HG03159 (cell line): Measurements from ENCODE around the gene RNF130.
"Not testable (repeated sequence)": the region's sequence is repeated elsewhere in the genome, so short reads cannot be mapped to it uniquely, and the experiment has no call there.

Source experiments
- ATAC-seq: cut with Tn5 transposase; IDR thresholded peaks from one replicate; pipeline ENCODE4 v1.9.1; 2021; ENCODE audit warnings: mild to moderate bottlenecking, moderate library complexity; ENCODE audit not compliant: unreplicated experiment

RNF130 gene

DNA sequence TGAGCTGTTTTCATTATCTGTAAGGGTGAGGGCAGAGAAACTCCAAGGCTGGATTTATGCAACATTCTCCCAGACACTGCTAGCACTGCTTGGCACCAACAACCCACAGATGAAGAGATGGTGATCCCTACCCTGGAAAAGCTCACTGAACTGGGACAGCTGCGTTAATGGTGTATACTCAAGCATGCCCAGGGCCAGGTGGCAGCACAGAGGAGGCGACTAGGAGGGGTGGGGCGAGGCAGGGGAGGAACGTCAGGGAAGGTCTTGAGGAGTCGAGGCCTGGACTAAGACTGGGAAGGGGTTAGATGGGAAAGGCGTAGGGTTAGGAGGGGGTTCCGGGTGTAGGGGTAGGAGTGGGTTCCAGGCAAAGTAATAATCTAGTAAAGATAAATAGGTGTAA is 90.8 kb downstream of the RNF130 start:
- no peak for ATAC-seq

DNA sequence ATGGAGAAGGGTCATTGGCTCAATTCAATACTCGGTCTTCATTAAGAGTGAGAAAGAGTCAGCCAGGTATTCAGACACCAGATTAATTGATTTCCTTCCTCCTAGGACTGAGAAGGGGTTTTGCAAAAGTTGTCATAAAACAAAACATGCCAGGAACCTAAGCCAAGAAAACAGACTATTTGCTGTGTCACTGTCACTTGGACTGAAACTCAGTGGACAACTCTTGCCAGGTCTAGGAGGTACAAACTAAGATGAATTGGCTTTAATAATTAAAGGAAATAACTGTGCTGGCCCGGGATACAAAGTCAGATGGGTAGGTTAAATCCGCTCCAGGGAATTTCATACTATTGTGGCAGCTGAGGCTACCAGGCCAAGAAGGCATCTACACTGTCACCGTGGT is 92.8 kb downstream of the RNF130 start:
- no peak for ATAC-seq

DNA sequence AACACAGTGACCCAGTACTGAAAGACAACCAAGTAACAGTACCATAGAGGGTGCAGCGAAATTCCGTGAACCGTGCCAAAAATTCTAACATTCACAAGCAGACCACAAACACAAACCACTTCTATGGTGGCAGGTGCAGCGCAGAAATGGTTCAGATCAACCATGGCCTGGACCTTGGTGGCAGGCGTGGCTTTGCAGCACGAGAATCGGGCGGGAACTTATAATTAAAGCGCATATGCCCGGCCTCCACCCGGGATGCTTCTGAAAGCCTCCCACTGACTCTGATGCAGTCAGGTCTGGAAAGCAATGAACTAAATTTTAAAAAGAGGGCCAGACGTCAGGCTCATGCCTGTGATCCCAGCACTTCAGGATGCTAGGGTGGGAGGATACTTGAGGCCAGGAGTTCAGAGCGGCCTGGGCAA is 95.8 kb downstream of the RNF130 start:
- no peak for ATAC-seq

DNA sequence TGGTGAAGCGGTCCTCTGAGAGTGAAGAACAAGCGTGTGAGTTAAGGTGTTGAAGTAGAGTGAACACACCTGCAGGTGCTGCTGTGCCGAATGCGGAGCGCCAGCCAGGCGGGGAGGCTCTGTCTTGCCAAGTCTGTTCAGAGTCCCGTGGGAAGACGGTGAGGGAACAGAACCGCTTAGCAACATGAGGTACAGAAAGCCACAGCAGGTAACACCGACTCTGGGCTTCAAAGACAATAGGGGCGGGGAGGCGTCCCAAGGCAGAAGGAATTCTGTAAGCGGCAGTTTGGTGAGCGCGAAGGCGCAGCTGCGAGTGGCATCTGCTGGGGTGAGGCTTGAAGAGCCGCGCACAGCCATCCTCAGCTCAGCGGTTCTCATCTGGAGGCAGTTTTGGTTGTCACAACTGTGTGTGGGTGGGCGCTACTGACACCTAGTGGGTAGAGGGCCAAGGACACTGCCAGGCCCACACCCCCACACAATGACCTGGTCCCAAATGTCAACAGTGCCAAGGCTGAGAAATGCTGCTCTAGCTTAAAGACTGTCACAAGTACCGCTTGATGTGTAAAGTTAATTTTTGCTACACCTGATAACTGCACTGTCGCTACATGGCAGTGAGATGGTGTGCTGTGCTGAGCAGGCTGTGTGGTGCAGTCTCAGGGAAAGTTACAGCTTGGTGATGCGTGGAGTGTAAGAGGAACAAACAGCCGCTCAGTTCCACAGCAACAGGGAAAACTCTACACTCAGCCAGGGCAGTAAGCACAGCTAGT is 96.4 kb downstream of the RNF130 start:
- ATAC-seq, result peak; percentile 76

DNA sequence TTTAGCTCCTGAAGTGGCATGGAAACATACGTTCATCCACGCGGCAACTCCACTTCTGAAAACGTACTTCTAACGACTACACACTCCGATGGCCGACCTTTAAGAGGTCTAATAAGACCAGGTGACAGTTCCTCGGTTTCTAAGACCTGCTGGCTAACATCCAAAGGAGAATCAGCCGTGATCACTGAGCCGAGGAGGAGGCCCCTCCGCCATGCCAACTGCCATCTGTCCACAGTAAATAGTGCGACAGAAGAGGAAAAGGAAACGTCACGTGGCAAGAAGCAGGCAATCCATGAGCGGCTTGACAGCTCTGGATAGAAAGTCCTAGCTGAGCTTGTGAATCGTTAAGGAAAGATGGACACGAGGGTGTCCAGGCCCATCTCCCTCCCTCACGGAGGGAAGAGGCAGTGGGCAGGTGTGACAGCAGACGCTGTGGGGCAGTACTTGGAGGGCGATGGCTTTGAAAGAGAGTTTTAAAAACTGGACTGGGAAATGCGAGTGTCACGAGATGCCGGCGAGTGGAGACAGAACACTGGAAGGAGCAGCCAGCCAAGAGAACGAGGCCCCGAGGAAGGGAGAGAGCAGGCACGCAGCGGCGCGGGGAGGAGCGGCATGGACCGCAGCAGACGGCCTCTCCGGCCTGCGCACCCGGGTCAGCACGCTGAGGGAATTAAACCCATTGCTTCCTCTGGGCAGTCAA is 97.2 kb downstream of the RNF130 start:
- no peak for ATAC-seq

DNA sequence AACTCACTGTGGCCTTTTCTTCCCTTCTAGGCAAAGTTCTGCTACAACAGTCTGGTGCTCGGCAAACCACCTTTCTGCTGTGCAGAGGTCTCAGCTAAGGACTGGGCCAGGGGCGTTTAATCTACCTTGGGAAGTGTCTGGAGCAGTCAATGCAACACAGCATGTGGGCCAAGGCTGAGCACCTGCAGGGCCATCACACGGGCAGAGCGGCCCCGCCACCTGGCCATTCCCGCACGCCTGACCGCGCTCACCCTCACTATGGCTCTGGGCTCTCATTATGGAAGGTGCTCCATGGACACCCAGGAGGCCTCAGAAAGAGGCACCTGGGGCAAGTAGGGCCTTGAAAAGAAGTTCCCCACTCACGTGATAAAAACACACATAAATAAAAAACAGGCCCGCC is 98.2 kb downstream of the RNF130 start:
- no peak for ATAC-seq

DNA sequence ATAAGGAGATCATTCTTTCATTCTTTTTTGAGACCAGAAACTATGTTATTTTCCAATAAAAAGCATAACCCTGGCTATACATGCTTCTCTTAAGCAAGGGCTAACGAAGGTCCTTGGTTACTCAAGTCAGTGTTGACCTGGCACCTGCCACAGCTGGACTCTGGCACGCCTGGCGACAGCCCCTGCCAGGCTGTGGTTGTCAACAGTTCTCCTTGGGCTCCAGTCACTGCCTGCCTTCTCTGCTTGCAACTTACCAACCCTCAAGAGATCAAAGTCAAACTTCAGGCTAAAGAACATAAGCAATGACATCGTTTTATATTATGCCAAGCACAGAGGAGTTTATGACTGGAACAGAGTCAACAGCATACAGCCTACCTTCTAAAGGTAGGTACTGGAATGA is 102.4 kb downstream of the RNF130 start:
- no peak for ATAC-seq

DNA sequence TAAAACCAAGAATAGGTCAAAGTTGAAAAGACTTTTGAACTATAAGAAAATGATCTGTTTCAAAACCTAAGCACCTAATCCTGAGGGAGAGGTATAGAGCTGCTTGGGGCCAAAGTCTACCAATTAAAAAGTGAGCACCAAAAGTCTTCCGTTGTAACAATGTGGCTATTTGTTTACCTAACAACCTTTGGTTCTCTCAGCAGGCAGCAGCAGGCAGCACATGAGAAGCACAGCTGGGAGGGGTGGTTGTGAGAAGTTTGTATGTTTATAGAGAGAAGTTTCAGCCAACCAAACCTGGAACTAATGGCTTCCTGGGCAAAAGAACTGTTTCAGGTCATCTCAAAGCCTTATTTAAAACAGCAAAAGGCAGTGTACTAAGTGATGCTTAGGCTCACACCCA is 104.1 kb downstream of the RNF130 start:
- ATAC-seq, result no peak

DNA sequence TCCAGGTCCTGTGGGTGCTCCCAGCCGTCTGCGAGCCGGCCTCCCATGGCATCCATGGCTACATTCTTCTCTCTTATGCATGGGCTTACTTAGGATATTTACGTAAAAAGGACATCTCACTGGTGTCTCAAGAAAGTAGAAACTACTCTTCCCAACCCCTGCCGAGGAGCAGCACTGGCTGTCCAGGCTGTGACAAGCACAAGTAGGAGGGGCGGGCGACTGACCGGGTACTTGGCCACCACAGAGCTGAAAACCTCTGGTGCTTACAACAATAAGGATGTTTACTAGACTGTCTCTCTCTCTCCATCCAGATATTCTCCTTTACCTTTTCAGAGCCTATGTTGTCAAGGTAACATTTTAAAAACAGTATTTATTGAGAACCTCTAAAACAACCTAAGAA is 107.5 kb downstream of the RNF130 start:
- ATAC-seq, result no peak

DNA sequence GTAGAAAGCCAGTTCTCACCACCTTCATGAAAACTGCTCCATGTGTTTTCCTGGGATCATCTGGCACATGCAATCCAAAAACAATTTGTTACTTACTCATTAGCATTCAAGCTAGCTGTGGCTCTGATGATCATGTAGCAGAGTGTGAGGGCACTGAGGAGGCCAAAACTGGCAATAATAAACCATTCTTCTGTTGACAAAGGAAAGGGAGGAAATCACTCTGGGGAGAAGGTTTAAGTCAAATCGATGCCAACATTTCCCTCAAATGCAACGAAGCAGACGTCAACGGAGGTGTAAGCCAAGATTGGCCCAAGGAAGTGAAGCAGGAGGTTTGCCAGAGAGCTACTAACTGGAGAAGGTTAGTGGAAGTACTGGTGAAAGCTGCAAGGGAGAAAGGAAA is 108.2 kb downstream of the RNF130 start:
- ATAC-seq, result no peak

DNA sequence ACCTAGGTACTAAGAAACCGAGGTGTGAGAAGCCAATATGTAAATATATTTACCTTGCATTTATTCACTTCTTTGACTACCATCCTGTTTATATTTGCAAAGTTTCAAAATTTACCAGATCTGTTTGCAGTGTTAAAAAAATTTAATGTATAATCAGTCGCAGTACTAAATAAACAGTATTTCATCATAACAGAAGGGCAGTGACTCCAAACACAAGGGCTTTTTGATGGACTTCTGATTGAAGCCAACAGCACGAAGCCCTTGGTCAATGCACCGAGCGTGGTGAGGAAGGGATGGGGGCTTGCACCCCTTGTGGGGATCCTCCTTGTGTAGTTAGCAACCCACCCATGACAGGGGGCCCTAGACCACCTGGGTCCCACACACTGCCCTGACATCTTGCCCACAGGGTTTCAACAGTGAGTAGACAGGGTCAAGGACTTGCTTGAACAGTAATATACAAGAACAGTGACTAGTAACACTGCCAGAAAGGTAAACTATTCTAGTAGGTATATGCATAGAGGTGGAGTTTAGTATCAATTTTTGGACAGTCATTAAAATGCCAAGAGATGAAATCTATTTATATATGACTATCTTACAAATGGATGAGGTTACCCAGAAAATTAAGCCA is 111.2 kb downstream of the RNF130 start:
- ATAC-seq, result no peak

DNA sequence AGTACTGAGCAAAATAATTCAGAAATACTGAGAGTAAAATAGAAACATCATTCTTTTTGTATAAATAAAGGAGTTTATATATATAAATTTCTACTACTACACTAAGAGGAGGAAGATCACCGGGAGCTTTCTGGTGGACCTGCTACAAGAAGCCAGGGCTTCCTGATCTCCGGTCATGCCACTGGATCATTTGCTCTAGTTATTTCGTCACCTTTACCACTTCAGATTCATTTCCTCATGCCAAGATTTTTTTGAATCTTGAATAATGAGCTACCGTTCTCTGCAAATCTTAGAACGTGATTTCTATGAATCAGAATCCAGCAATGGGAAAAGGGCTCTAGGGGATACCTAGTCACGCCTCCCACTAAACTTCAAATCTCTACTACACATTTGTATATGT is 111.9 kb downstream of the RNF130 start:
- ATAC-seq, result no peak

DNA sequence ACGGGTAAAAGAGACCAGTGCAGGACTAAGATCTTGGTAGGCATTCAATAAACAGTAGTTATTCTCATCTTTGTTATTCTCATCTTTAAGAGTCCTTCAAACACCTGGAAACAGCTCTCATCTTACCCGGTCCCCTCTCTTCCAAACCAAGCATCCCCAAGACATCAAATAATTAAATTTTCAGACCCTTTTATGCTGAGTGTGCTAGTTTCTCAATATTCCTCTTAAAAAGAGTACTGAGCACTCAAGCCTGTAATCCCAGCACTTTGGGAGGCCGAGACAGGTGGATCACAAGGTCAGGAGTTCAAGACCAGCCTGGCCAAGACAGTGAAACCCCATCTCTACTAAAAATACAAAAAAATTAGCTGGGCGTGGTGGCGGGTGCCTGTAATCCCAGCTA is 112.4 kb downstream of the RNF130 start:
- not testable (repeated sequence) for ATAC-seq

DNA sequence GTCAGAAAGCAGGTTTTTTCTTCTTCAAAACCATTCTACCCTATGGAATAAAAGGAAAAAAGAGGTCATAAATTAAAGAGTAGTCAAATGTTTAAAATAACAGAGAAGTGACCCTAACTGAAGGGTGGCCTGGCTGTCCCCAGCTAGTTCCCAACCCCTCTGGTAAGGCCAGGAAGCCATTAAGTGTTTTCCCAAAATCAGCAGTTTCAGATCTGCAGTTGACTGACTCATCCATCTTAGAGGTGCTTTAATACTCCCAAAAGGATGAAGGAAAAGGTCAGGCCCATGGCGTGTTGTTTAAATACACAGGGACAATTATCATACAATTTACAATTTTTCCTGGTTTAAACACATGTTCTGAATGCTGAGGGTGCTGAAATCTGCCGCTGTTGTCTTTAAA is 115.9 kb downstream of the RNF130 start:
- ATAC-seq, result no peak

DNA sequence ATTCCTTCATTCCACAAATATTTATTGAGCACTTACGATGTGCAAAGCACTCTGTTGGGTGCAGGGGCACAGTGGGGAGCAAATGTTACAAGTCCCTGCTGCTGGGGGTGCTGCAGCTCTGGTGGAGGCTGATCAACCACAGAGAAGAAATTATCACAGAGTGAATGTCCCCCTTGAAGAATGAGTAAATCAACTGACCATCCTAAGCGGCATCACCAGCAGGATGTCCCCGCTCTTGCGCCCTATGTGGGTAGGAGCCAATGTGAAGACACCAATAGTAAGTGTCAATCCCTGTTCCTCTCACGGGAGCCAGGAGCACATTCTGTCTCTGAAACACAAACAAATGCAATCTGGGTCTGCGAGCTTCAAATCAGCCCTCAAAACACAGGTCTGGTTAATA is 116.5 kb downstream of the RNF130 start:
- ATAC-seq, result no peak

DNA sequence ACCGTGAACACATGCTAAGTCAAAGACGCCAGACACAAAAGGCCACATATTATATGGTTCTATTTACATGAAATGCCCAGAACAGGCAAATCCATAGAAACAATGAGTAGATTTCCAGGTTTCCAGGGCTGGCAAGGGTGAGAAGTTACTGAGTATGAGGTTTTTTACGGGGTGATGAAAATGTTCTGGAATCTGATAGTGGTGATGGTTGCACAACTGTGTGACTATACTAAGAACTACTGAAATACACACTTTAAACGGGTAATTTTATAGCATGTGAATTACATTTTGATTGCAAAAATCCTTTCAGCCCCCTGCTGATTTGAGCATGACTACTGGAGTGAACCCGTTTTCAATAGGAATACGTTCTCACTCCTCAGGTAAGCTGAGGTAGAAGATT is 117.1 kb downstream of the RNF130 start:
- no peak for ATAC-seq

DNA sequence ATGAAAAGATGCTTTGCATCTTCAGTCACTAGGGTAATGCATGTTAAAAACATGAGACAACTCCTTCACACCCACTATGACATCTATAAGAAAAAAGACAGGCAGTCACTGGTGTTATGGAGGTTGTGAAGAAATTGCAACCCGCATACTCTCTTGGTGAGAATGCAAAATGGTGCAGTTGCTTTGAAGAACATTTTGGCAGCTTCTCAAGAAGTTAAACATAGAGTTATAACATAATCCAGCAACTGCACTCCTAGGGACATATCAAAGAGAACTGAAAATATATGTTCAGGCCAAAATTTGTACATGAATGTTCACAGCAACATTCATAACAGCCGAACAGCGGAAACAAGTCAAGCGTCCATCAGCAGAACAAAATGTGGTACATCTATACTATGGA is 117.6 kb downstream of the RNF130 start:
- ATAC-seq, result no peak

DNA sequence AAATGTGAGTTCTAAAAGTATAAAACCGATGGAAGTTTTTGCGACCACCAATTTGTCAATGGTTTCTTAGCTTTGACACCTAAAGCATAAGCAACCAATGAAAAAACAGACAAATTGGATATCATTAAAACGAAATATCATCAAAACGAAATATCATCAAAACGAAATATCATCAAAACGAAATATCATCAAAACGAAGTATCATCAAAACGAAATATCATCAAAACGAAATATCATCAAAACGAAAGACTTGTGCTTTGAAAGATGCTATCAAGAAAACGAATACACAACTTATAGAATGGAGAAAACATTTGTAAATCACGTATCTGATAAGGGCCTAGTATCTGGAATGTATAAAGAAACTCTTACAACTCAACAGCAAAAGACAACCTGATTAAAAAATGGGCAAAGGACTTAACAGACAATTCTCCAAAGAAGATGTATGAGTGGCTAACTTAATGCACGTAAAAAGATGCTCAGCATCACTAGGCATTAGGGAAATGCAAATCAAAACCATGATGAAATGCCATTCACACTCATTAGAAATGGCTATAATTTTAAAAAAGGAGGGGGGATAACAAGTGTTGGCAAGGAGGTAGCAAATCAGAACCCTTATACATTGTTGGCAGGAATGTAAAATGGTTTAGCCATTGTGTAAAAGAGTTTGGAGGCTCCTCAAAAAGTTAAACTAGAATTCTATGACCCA is 134.4 kb downstream of the RNF130 start:
- ATAC-seq, result no peak

DNA sequence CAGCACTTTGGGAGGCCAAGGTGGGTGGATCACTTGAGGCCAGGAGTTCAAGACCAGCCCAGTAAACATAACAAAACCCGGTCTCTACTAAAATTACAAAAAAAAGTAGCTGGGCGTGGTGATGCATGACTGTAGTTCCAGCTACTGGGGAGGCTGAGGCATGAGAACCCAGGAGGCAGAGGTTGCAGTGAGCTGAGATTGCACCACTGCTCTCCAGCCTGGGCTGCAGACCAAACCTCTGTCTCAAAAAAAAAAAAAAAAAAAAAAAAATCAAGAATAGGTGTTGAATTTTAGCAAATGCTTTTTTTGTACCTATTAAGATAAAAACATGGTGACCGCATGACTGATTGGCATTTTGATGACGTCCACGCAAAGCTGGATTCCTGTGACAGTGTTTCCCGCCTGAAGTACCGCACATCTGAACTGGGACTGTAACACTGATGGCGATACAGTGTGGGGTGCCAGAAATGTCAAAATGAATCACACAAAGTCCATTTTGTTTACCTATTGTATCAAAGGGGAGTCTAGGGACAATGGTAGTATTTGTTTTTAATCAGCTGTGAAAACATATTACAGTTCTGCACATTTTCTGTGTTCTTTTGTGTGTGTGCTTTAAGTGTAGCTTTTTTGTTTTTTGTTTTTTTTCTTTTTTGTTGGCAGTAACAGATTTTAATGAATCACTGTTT is 140.6 kb downstream of the RNF130 start:
- ATAC-seq, result no peak

DNA sequence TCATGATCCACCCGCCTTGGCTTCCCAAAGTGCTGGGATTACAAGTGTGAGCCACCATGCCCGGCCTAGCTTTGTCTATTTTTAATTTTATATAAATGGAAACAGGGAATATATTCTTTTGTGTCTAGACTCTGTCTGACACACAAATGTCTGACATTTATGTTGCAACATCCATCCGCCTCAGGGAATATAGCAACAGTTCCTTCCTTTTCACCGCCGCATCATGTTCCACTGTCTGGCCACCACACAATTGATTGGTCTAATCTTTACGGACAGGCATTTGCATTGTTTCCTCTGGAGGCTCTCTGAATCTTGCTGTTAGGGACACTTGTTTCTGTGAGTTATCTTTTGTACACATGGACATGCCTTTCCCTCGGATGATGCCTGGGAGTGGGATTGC is 143.7 kb downstream of the RNF130 start:
- ATAC-seq, result no peak

DNA sequence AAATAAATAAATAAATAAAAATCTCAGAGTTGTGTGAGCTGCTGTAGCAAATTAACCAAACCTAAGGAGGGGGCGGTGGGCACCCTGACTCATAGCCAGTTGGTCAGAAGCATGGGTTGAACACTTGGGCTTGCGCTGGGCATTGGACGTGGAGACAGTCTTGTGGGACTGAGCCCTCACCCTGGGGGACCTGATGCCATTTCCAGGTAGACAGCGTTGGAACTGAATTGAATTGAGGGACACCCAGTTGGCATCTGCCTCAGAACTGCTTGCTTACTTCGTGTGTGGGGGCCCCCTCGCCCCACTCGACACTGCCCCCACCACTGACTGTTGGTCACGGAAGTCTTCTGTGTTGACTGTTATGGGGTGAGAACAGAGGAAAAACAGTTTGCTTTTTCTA is 144.9 kb downstream of the RNF130 start:
- no peak for ATAC-seq
